PC-3 (cell line): Measurements from ENCODE around the gene JMJD6. TPM values are rescaled to one million over a fixed set of nuclear protein-coding genes. Genes with fewer than 3 reads are reported as not detected.
A peak's percentile ranks its signal among the peaks of the same experiment; 100 is the strongest.

ENCODE experiments used
- ATAC-seq: fragments of 200-7000 bp; cut with Tn5 transposase; 2 replicates; pipeline ENCODE4 v1.9.1; 2020; ENCODE audit warnings: mild to moderate bottlenecking, moderate library complexity
- BruUV-seq: library from RNA; stranded (reverse); fragments of 400-500 nt; replicated peaks from 2 replicates; lab custom pipeline; 2021; lab: Mats Ljungman, UMichigan
- CTCF ChIA-PET: fragments of 300-600 bp; sonication (Branson Sonifier 250); formaldehyde crosslinking; loops from one replicate; lab custom pipeline; 2022; ENCODE audit warnings: antibody characterized with exemption; lab: Charles Lee
- POLR2A ChIA-PET: fragments of 300-600 bp; sonication (Branson Sonifier 250); formaldehyde crosslinking; loops from one replicate; lab custom pipeline; 2022; ENCODE audit warnings: antibody characterized with exemption; ENCODE audit not compliant: unreplicated experiment; lab: Charles Lee
- DNase-seq: peaks from one replicate; pipeline ENCODE4 v3.0.0-alpha.2; 2015
- H2AFZ ChIP-seq: fragments of 300-600 bp; sonication (generic); 2 replicates; pipeline ENCODE4 v1.6.0; 2016; ENCODE audit warnings: antibody characterized with exemption, low read length
- H3F3A ChIP-seq: fragments of 300-600 bp; sonication (generic); one replicate; pipeline ENCODE4 v1.6.0; 2017; ENCODE audit warnings: antibody characterized with exemption, low read length, control low read depth, mild to moderate bottlenecking; ENCODE audit not compliant: unreplicated experiment
- H3K27ac ChIP-seq: fragments of 300-600 bp; sonication (generic); 2 replicates; pipeline ENCODE4 v1.5.1; 2016; ENCODE audit warnings: mild to moderate bottlenecking, low read length
- H3K27me3 ChIP-seq: fragments of 300-600 bp; sonication (generic); 2 replicates; pipeline ENCODE4 v1.6.1; 2016; ENCODE audit warnings: low read length, mixed read lengths
- H3K36me3 ChIP-seq: fragments of 300-600 bp; sonication (generic); 2 replicates; pipeline ENCODE4 v1.6.1; 2016; ENCODE audit warnings: low read depth, mixed run types, low read length, mixed read lengths
- H3K4me1 ChIP-seq: fragments of 300-600 bp; sonication (generic); 2 replicates; pipeline ENCODE4 v1.5.1; 2016; ENCODE audit warnings: low read length; ENCODE audit not compliant: insufficient read depth
- H3K4me2 ChIP-seq: fragments of 300-600 bp; sonication (generic); 2 replicates; pipeline ENCODE4 v1.6.0; 2016; ENCODE audit warnings: low read length
- H3K4me3 ChIP-seq: fragments of 300-600 bp; sonication (generic); 2 replicates; pipeline ENCODE4 v1.5.1; 2016; ENCODE audit warnings: mild to moderate bottlenecking, low read length, mixed read lengths
- H3K79me2 ChIP-seq: fragments of 300-600 bp; sonication (generic); 2 replicates; pipeline ENCODE4 v1.6.1; 2017; ENCODE audit warnings: low read length, mixed read lengths
- H3K9ac ChIP-seq: fragments of 300-600 bp; sonication (generic); 2 replicates; pipeline ENCODE4 v1.6.0; 2016; ENCODE audit warnings: mild to moderate bottlenecking, low read length
- H3K9me2 ChIP-seq: fragments of 300-600 bp; sonication (generic); replicated peaks from 2 replicates; pipeline ENCODE4 v1.6.1; 2016; ENCODE audit warnings: mixed run types, low read length, mixed read lengths
- H3K9me3 ChIP-seq: fragments of 300-600 bp; sonication (generic); 2 replicates; pipeline ENCODE4 v1.6.1; 2016; ENCODE audit warnings: low read length, mixed read lengths
- H4K20me1 ChIP-seq: fragments of 300-600 bp; sonication (generic); 2 replicates; pipeline ENCODE4 v1.6.1; 2016; ENCODE audit warnings: low read length, mixed read lengths
- CTCF ChIP-seq: fragments of 300-600 bp; sonication (generic); conservative IDR thresholded peaks from 2 replicates; pipeline ENCODE4 v1.5.1; 2017; ENCODE audit warnings: antibody characterized with exemption, low read depth, mild to moderate bottlenecking, low read length
- EZH2 ChIP-seq: fragments of 300-600 bp; sonication (generic); IDR thresholded peaks from one replicate; pipeline ENCODE4 v1.6.1; 2017; ENCODE audit warnings: antibody characterized with exemption, mild to moderate bottlenecking, low read length; ENCODE audit not compliant: unreplicated experiment
- EZH2phosphoT487 ChIP-seq: fragments of 300-600 bp; sonication (generic); IDR thresholded peaks from 2 replicates; pipeline ENCODE4 v1.6.1; 2018; ENCODE audit warnings: mild to moderate bottlenecking, antibody characterized with exemption, low read length, borderline replicate concordance
- intact Hi-C: fragments of 100-400 bp; cut with micrococcal nuclease; formaldehyde crosslinking; loops from 2 replicates; pipeline ENCODE4 v1.9.0; 2023
- total RNA-seq: library from RNA; depleted of rRNA; stranded (reverse); fragments of >200 nt; gene quantifications from 2 replicates; pipeline ENCODE4 v1.2.3, GENCODE V29; 2014

Gene JMJD6
- total RNA-seq, 1 experiment from 2014 or later = 39.0 TPM

GRCh38 chr17:76690596-76691280 lies 35.7 kb downstream of the JMJD6 start:
- peaks cover 17% of the 10 kb centered on the region for H3K4me1 ChIP-seq
- ChIA-PET CTCF (interaction anchor here (1.8 kb wide), 1 partner anchor 9 kb away, joined by 6 read pairs; no protein-coding TSS in a partner anchor), POLR2A (interaction anchor here (0.5 kb wide), 1 partner anchor 112 kb away, joined by 3 read pairs; no protein-coding TSS in a partner anchor)
- intact Hi-C loops = no loop called here
- H3K27me3 ChIP-seq = no peaks in the 10 kb centered on the region
- no peak overlapping the region for H3K4me2 ChIP-seq
- no peaks in the 10 kb centered on the region for H3K79me2 ChIP-seq
- H3K9ac ChIP-seq = no peak overlapping the region
- BruUV-seq = no TSS peak
- TF ChIP-seq CTCF (no peak), EZH2phosphoT487 (no peak), EZH2 (no peak)
- H3K9me2 ChIP-seq = no peaks in the 10 kb centered on the region
- H3K9me3 ChIP-seq = no peaks in the 10 kb centered on the region
- no peak overlapping the region for H3K4me3 ChIP-seq
- no peak for ATAC-seq
- H3K36me3 ChIP-seq = no peaks in the 10 kb centered on the region
- H3F3A ChIP-seq = no peaks in the 10 kb centered on the region
- DNase-seq = no peak
- H2AFZ ChIP-seq = no peak overlapping the region
- H4K20me1 ChIP-seq = no peaks in the 10 kb centered on the region
- H3K27ac ChIP-seq = no peak overlapping the region

- ChIA-PET CTCF (no interaction called here), POLR2A (no interaction called here)
- H3K4me3 ChIP-seq = no peak overlapping the region
- no peaks in the 10 kb centered on the region for H3K79me2 ChIP-seq
- H3K27me3 ChIP-seq = no peaks in the 10 kb centered on the region
- no peaks in the 10 kb centered on the region for H3K36me3 ChIP-seq
- no peaks in the 10 kb centered on the region for H3K9me2 ChIP-seq
- TF ChIP-seq EZH2 (no peak), EZH2phosphoT487 (no peak), CTCF (no peak)
- H3K4me2 ChIP-seq = no peak overlapping the region
- no peaks in the 10 kb centered on the region for H4K20me1 ChIP-seq
- H3F3A ChIP-seq = no peaks in the 10 kb centered on the region
- no peak overlapping the region for H3K27ac ChIP-seq
- ATAC-seq = no peak
- intact Hi-C loops = no loop called here
- no peak overlapping the region for H2AFZ ChIP-seq
- no peak overlapping the region for H3K9ac ChIP-seq
- no peak for DNase-seq
- no TSS peak for BruUV-seq
- H3K4me1 ChIP-seq = peaks cover 17% of the 10 kb centered on the region
- H3K9me3 ChIP-seq = no peaks in the 10 kb centered on the region
Observed at GRCh38 chr17:76689859-76690258, 36.5 kb downstream of the JMJD6 start.

GRCh38 chr17:76688165-76688622 lies 38.2 kb downstream of the JMJD6 start:
- peak overlapping the region; percentile 58 for H3K4me2 ChIP-seq
- TSS peak; percentile 44 for BruUV-seq
- peak overlapping the region; percentile 80 for H3K27ac ChIP-seq

More at GRCh38 chr17:76688165-76688622, 38.2 kb downstream of the JMJD6 start:
- no peaks in the 10 kb centered on the region for H3K27me3 ChIP-seq
- H3K9me3 ChIP-seq = no peaks in the 10 kb centered on the region
- no peaks in the 10 kb centered on the region for H3K9me2 ChIP-seq
- ChIA-PET POLR2A (interaction anchor here (0.6 to 0.8 kb wide), 3 partner anchors 17 to 817 kb away, joined by 3 to 5 read pairs (median 4); no protein-coding TSS in a partner anchor), CTCF (interaction anchor here (0.9 to 1.1 kb wide), 3 partner anchors 29 to 165 kb away, joined by 3 to 5 read pairs (median 3); no protein-coding TSS in a partner anchor)
- intact Hi-C loops = loop anchor here (1.0 kb wide), 1 partner anchor 27 kb away; no protein-coding TSS in a partner anchor
- no peak for TF ChIP-seq EZH2phosphoT487
- TF ChIP-seq CTCF = 0 out of 2 replicates have a peak, but pooled peaks have one; percentile 20
- H3K9ac ChIP-seq = peak overlapping the region; percentile 20; the same call in 1 of the 2 replicates
- H3K36me3 ChIP-seq = no peaks in the 10 kb centered on the region
- H2AFZ ChIP-seq = peak overlapping the region; percentile 34
- ATAC-seq (peak; percentile 71), DNase-seq (peak; percentile 58)
- peak overlapping the region; percentile 23; the same call in 1 of the 2 replicates for H3K4me3 ChIP-seq
- peaks cover 17% of the 10 kb centered on the region for H3K4me1 ChIP-seq
- H3K79me2 ChIP-seq = no peaks in the 10 kb centered on the region
- H4K20me1 ChIP-seq = no peaks in the 10 kb centered on the region
- H3F3A ChIP-seq = no peaks in the 10 kb centered on the region
